GM18867 (cell line): ENCODE measurements around the gene PTGIS.

Experiments used
- ATAC-seq: cut with Tn5 transposase; IDR thresholded peaks from one replicate; pipeline ENCODE4 v1.9.1; 2021; ENCODE audit warnings: mild to moderate bottlenecking, moderate library complexity; ENCODE audit not compliant: unreplicated experiment

PTGIS gene

GRCh38 chr20:49476016-49476355 is 92.0 kb downstream of the PTGIS start:
- ATAC-seq, result no peak

- ATAC-seq, result no peak
Observed at GRCh38 chr20:49475292-49476015, 92.5 kb downstream of the PTGIS start.

- no peak for ATAC-seq
Observed at GRCh38 chr20:49471397-49471796, 96.5 kb downstream of the PTGIS start.

- ATAC-seq, result no peak
Observed at GRCh38 chr20:49470922-49471321, 97.0 kb downstream of the PTGIS start.

- no peak for ATAC-seq
Observed at GRCh38 chr20:49469060-49469459, 98.9 kb downstream of the PTGIS start.

GRCh38 chr20:49468412-49468811 is 99.5 kb downstream of the PTGIS start:
- no peak for ATAC-seq

- ATAC-seq, result no peak
Observed at GRCh38 chr20:49466114-49466912, 101.6 kb downstream of the PTGIS start.

GRCh38 chr20:49464556-49464955 is 103.4 kb downstream of the PTGIS start:
- ATAC-seq, result no peak

- no peak for ATAC-seq
Observed at GRCh38 chr20:49462626-49463025, 105.3 kb downstream of the PTGIS start.

- ATAC-seq, result no peak
Observed at GRCh38 chr20:49461894-49462620, 105.9 kb downstream of the PTGIS start.

- no peak for ATAC-seq
Observed at GRCh38 chr20:49460916-49461315, 107.0 kb downstream of the PTGIS start.

- no peak for ATAC-seq
Observed at GRCh38 chr20:49460131-49460530, 107.8 kb downstream of the PTGIS start.

GRCh38 chr20:49459684-49460083 is 108.3 kb downstream of the PTGIS start:
- no peak for ATAC-seq

- ATAC-seq, result no peak
Observed at GRCh38 chr20:49457444-49457843, 110.5 kb downstream of the PTGIS start.

- no peak for ATAC-seq
Observed at GRCh38 chr20:49456646-49457045, 111.3 kb downstream of the PTGIS start.

GRCh38 chr20:49455691-49456090 is 112.2 kb downstream of the PTGIS start:
- ATAC-seq, result no peak
